ENCODE data around the gene CACTIN.
"Not testable (repeated sequence)": the region's sequence is repeated elsewhere in the genome, so short reads cannot be mapped to it uniquely, and the experiment has no call there.

Gene CACTIN

GRCh38 chr19:3646336-3647092 lies 19.9 kb upstream of the CACTIN start:
- DNase-seq (ENCODE audit: low spot score): no peak

- DNase-seq (ENCODE audit: low spot score): no peak
Observed at GRCh38 chr19:3645726-3646125, 19.1 kb upstream of the CACTIN start.

GRCh38 chr19:3645067-3645396 lies 18.4 kb upstream of the CACTIN start:
- no peak for DNase-seq (ENCODE audit: low spot score)

GRCh38 chr19:3644351-3645066 lies 17.9 kb upstream of the CACTIN start:
- no peak for DNase-seq (ENCODE audit: low spot score)

GRCh38 chr19:3643674-3644313 lies 17.2 kb upstream of the CACTIN start:
- no peak for DNase-seq (ENCODE audit: low spot score)

GRCh38 chr19:3642987-3643673 lies 16.5 kb upstream of the CACTIN start:
- peak; percentile 75 for DNase-seq (ENCODE audit: low spot score)

GRCh38 chr19:3642296-3642695 lies 15.7 kb upstream of the CACTIN start:
- DNase-seq (ENCODE audit: low spot score): no peak

- no peak for DNase-seq (ENCODE audit: low spot score)
Observed at GRCh38 chr19:3641515-3642269, 15.1 kb upstream of the CACTIN start.

- no peak for DNase-seq (ENCODE audit: low spot score)
Observed at GRCh38 chr19:3639479-3639878, 12.9 kb upstream of the CACTIN start.

GRCh38 chr19:3638208-3639193 lies 11.9 kb upstream of the CACTIN start:
- no peak for DNase-seq (ENCODE audit: low spot score)

- DNase-seq (ENCODE audit: low spot score): no peak
Observed at GRCh38 chr19:3637621-3638020, 11.0 kb upstream of the CACTIN start.

GRCh38 chr19:3636962-3637361 lies 10.4 kb upstream of the CACTIN start:
- no peak for DNase-seq (ENCODE audit: low spot score)

- DNase-seq (ENCODE audit: low spot score): no peak
Observed at GRCh38 chr19:3636506-3636905, 9.9 kb upstream of the CACTIN start.

- DNase-seq (ENCODE audit: low spot score): no peak
Observed at GRCh38 chr19:3634496-3635045, 8.0 kb upstream of the CACTIN start.

- DNase-seq (ENCODE audit: low spot score): no peak
Observed at GRCh38 chr19:3633559-3633988, 7.0 kb upstream of the CACTIN start.

GRCh38 chr19:3632739-3633558 lies 6.4 kb upstream of the CACTIN start:
- DNase-seq (ENCODE audit: low spot score): no peak

- no peak for DNase-seq (ENCODE audit: low spot score)
Observed at GRCh38 chr19:3632098-3632497, 5.5 kb upstream of the CACTIN start.

GRCh38 chr19:3631053-3631861 lies 4.7 kb upstream of the CACTIN start:
- no peak for DNase-seq (ENCODE audit: low spot score)

GRCh38 chr19:3628766-3629165 lies 2.2 kb upstream of the CACTIN start:
- DNase-seq (ENCODE audit: low spot score): not testable (repeated sequence)
